Stimulated activated naive CD4-positive, alpha-beta T cell treated with Interleukin-2 at 50 U/mL for 16 hours (primary cell): ENCODE measurements around the gene SPRTN.

Experiments
- DNase-seq: peaks from one replicate; lab custom pipeline; 2025; lab: John Stamatoyannopoulos, UW

Gene SPRTN

DNA sequence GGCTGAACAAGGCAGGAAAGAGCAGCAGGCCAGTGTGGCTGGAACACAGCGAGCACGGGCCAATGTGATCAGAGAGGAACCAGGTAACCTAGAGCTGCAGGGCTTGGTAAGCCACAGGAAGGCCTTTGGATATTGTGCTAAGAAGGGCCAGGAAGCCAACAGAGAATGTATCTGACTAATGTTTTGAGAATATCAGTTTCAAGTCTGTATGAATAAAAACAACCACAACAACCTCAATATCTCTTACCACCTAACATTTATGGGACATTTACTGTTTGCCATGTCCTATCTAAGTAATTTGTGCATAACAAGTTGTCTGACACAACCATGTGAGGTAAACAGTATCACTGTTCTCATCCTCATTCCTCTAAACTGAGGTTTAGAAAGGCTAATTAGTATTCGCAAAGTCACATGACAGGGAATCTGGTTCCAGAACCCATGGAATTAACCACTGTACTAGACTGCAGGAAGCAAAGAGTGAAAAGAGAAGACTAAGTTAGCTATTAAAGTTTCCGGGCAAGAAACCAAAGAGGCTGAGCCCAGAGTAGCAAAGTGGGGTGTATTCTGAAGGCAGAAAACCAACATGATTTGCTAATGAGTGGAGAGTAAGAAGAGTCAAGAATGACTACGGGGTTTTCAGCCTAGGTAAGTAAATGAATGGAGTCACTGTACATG lies 38.9 kb downstream of the SPRTN start:
- no peak for DNase-seq

DNA sequence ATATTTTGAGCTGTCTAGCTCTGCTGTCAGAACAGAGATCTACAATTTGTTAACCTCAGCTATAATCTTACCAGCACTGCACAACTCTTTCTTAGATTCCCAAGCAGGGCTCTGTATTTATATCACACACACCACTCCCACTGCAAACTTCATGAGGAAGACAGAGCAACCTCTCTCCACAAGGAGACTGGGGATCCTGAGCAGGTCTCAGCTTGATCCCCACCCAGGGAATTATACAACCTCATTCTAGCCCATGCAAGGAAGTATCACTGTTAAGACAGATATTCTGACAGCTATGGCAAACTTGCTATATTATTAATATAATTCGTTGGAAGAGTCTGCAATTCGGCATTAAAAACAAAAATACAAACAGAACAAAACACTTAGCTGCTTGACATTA lies 43.6 kb downstream of the SPRTN start:
- DNase-seq = no peak

DNA sequence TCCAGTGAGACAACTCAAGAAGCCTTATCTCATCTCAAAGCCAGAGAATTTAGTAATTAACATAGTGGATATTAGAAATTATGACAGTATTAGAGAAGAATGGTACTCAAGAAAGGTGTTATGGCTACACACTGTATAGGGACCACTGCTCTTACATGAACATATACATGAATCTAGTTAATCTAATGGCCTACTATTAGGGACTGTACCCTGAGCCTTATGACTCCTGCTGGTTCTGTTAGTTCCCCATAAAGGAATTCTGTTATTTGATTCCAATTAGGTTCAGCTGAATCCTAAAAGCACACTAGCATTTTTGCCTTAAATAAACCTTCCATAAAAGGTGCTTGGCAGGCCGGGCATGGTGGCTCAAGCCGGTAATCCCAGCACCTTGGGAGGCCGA lies 44.3 kb downstream of the SPRTN start:
- DNase-seq = no peak

DNA sequence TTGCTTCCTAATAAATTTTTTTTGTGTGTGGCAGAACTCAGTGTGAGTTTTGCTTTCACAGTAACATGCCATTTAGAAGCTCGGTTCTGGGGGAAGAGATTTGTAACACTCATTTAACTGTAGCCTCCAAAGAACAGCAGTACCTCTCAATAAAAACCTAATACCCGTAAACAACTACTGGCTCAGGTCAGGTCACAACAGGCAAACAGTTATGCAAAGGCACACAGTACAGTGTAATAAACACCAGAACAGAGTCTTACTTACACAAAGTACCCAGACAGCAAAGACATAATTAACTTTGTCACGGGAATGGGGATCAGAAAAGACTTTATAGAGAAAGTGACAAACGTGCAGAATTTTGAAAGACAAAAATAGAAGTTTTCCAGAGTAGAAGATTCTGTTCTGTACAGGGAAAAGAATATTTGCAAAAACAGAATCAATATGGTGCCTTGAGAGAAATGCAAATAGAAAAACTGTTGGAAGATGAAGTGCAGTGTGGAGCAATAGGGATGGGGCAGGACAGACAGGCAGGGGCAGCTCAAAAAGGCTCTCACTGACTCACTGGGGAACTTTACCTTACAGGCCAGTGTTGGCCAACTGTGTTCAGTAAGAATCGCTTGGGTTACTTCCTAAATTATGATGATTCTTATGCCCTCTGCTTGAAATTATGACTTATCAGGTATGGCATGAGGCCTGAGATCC lies 45.2 kb downstream of the SPRTN start:
- no peak for DNase-seq

DNA sequence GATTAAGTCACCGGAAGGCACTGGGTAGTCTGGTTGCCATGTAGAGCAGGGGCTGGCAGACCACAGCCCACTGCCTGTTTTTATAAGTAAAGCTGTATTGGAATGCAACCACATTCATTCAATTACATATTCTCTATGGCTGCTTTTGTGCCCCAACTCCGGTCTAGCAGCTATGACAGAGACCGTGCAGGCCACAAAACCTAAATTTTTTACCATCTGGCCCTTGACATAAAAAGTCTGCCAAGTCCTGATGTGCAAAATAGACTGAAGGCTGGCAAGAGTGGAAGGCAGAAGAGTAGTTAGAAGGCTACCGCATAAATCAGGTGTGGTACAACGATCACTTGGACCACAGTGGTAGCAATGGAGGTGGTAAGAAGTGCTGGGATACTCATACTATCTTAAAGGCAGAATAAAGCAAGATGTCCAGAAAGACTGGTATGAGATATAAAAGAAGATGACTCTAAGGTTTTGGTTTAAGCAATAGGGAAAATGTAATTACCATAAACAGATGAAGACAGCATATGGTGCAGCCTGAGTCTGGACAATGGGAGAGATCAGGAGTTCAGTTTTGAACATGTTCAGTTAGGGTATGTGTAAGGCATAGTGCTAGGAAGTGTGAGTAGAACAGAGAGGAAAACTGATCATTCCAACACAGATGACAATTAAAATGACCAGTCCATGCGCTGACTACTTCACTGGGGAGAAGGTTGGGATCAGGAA lies 46.8 kb downstream of the SPRTN start:
- DNase-seq = no peak

DNA sequence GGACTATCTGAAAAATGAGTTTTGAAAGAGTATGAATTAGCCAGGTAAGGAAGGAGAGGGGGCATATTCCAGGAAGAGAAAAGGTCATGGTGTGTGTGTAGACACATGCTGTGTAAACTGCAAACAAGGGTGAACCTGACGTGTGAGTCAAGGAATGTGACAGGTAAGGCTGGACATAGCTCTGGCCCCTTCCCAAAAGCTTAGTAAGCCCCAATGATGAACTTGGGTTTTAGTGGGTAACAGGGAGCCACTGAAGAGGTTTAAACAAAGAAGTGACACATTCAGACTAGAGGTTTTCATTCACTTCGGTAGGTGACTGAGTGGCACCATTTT lies 47.3 kb downstream of the SPRTN start:
- DNase-seq = no peak

DNA sequence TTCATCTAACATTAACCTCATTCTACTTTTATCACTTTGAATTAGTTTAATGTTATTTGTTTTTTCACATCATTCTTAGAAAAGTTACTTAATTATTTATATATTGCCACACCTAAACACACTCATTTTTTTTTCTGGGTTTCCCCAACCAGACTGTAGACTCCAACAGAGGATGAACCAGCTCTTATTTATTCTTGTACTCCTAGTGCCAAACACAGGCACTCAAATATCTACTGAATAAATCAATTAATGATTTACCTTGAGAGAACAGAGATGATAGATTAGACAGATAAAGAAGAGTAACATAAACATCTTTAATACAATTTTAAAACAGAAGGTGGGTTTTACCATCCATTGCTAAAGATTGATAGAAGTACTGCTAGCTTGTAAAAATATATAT lies 48.4 kb downstream of the SPRTN start:
- no peak for DNase-seq

DNA sequence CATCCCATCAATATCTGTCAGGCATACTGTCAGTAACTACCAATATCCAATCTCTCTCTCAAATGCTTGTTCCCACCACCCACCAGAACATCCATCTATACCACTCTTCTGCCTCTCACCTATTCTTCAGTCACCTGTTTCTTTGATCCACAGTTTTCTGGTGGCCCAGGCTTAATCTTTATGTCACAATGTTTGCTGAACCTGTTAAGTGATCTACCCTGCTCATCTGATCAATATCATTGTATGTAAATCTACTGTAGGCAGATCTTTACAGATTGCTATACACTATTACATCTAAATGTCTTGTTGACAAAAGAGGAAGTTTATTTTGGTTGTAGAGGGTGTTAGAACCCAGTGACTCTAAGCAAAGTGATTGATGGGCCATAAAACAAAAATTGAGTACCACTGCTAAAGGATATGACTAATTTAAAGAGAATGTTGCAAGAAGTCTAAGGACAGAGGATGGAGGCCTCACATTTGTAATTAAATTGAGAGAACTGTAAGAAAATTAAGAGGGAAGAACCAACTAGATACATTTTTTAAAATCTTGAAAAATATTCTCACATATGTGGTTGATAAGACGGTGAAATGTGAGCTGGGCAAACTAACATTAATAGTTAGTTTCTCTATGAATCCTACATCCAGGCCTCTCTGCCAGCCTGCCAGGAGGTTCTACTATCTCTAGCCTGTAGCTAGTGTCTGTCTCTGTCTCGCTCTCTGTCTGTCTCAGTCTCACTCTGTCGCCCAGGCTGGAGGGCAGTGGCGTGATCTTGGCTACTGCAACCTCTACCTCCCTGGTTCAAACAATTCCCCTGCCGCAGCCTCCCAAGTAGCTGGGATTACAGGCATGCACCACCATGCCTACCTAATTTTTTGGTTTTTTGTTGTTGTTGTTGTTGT lies 49.9 kb downstream of the SPRTN start:
- no peak for DNase-seq

DNA sequence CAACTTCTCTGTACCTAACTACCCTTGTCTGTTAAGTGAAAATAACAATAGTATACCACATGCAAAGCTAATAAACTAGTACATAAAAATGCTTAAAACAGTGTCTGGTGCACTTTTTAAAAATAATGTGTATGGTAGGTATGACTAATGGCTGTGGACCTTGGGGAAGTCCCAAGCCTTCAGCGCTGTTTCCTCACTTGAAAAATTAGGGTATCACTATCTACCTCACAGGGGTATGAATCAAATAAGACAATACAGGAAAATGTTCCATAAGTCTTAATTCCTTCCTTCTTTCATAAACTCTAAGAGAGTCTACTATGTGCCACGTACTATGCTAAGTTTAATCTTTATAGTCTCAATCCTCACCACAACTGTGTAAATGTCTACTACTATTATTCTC lies 52.0 kb downstream of the SPRTN start:
- DNase-seq = no peak

DNA sequence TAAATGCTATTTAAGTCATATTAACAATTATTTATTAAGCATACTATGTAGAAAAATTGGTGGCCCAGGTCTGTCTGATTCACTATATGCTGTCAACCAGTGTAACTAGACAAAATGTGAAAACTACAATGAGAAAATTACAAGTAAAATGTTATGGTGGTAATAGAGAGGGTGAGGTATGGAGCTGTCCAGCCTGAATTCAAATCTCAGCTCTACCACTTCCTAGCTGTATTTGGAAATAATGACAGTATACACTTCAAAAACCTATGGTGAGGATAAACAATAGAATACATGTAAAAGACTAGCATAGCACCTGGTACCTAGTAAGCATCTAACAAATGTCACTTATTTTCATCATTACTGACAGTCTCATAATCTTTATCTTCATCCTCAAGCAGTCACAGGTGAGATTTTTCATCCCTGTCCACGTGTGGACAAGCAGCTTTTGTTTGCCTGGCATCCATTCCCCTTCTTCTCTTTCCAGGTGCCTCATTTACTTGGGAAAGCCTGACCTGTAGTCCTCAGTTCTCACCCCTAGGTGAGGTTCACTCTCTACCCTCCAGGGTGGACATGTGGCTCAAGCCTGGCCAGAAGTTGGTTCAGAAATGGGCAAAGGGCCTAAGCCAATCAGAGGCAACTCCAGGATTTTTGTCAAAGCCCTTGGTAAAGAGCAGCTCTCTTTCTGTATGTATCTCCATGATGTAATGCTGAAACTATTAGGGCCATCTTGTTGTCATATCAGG lies 54.5 kb downstream of the SPRTN start:
- no peak for DNase-seq

DNA sequence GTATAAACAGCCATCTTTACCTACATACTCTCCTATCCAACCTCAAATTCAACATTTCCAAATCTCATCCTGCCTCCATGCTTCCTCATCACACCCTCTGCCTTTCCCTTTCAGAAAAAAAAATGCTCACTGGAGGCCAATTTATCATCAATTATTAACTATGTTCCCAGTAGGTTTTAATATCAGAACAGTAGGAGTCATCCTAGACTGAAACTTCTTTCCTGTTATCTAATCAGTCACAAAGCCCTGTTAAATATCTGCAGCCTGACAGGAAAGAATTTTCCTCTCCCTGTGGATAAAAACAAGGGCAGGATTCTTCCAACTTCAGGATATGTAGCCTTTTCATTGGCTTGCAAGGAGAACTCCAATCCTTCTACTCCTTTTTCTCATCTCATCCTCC lies 55.6 kb downstream of the SPRTN start:
- DNase-seq = no peak

DNA sequence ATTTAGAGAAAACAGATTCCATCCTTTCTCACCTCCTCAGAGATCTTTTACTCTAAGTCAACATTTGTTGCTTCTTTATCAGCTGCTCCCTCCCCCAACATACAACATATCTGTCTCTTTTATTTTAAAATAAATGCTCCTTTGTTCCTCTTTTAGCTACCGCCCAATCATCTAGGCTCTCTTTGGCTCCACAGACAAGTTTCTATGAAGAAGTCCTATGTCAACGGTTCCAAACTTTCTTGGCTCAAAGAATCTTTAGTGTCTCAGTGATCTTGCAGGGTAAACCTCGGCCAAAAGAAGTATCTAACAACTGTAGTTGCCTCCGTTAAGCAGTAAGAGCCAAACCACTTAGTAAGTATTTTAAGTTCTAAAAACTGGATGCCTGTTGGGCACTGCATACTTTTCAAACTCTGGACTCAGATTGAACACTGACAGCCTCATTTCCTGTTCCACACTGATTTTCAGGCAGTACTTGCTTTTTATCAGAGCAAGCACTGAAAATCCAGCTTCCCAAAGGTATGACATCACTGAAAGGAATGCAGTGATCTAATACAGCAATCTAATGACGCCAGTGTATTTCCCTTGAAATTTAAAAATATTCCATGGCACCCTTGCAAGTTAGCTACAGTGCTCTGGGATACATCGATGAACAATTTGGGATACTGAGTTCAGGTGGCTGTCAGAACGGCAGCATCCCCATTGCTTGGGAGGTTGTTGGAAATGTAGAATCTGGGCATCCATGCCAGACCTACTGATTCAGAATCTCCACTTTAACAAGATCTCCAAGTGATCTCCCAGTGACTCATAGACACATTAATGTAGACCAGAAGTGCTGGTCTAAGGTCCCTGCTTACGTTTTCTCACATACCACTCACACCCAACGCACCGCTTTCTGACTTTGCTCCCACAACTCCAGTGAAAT lies 57.2 kb downstream of the SPRTN start:
- no peak for DNase-seq

DNA sequence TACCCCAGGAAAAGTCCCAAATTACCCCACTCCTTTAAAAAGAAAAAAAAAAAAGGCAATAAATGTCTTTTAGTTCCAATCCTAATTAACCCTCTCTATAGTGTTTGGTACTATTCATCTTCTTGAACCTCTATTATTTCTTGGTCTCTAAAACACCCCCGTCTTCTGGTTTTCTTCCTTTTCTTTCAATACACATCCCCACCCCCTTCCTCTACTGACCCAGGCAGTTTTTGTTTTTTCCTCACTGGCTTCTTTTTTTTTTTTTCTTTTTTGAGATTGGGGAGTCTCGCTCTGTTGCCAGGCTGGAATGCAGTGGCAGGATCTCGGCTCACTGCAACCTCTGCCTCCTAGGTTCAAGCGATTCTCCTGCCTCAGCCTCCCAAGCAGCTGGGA lies 57.9 kb downstream of the SPRTN start:
- no peak for DNase-seq

DNA sequence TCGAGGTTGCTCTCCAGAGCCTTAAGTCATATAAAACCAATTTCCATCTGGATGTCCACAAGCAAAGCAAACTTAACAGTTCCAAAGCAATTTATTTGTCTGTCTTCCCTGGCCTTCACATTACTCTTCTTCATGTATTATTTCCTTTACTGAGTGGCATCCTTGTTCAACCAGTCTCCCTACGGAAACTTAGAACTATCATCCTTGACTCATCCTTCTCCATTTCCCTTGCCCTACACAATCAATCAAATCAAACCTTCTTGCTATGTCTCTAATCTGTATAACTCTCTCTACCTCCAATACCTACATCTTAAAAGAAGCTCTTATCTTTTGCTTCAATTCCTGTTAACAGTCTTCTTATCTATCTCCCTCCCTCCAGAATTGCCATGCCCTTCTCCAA lies 58.5 kb downstream of the SPRTN start:
- DNase-seq = no peak

DNA sequence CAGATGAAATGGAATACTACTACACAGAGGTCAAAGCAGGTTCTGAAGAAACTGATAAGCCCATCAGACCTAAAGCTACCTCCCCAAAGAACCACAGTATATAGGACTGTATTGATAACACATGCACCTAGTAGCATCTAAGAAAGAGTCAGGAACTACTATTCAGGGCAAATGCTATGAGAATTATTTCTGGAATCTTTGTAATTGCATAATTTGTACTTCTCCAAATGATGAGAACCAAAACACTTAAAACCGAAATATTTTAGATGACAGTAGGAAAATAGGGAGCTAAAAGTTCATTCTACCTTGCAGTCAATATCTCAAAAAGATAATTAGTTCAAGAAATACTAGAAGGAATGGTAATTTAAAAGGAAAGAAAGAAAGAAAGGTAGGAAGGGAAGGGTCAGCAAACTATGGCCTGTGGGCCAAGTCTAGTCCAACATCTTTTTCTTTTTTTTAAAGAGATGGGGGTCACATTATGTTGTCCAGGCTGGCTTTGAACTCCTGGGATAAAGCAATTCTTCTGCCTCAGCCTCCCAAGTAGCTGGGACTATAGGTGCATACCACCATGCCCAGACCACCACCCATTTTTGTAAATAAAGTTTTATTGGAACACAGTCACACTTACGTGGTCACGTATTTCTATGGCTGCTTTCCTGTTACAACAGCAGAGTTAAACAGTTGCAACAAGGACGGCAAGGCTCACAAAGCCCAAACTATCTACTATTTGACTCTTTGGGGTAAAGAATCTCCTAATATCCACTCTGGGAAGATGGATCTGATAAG lies 60.0 kb downstream of the SPRTN start:
- no peak for DNase-seq

DNA sequence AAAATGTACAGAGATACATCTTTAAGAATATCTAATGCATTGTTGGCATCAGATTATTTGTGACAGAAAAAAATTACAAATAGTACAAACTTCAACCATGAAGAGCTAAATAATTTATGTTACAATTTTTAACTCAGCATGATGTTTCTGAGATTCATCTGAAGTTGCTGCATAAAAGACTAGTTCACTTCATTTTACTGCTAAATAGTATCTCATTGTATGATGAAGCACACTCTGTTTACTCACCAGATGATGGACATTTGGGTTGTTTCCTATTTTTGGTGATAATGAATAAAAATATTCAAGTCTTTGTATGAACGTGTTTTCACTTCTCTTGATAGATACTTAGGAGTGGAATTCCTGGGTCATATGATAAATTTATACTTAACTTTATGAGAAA lies 63.4 kb downstream of the SPRTN start:
- no peak for DNase-seq

DNA sequence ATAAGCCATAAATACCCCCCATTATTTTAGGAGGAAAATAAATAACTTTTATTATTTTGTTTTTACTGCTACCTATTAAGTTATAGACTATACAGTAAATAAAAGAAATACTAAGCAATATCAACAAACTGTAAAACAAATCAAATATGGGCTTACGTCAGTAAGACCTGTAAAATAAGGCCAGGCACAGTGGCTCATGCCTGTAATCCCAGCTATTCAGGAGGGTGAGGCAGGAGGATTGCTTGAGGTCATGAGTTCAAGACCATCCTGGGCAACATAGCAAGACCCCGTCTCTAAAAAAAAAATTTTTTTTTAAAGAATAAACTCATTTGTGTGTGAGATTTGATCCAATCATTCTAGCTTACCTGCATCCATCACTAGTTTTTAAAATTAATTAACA lies 66.2 kb downstream of the SPRTN start:
- no peak for DNase-seq
